HEK293 (cell line): Measurements from ENCODE around the gene TGIF1.

Experiments
- CTCF ChIA-PET: fragments of 350-600 bp; formaldehyde crosslinking; extraction: SDS; loops from one replicate; lab custom pipeline; 2021; ENCODE audit warnings: antibody characterized with exemption; lab: Yijun Ruan, JAX
- POLR2A ChIA-PET: fragments of 300-600 bp; formaldehyde crosslinking; extraction: SDS; loops from one replicate; lab custom pipeline; 2020; ENCODE audit warnings: antibody characterized with exemption, inconsistent platforms; lab: Yijun Ruan, JAX
- H3K27ac ChIP-seq: fragments of 200-500 bp; sonication (Bioruptor generic); 2 replicates; pipeline ENCODE4 v1.5.1; 2014; ENCODE audit warnings: low read depth, low read length, control low read depth, inconsistent platforms; ENCODE audit errors: extremely low read depth
- H3K36me3 ChIP-seq, 2 experiments: fragments of 200-500 bp in 1 of 2; sonication (Bioruptor generic) in 1 of 2; 1 replicate in 1 of 2; 2 replicates in 1 of 2; pipeline ENCODE4 v1.5.1; 2014 to 2017; ENCODE audit warnings: inconsistent platforms in 2 of 2, low read length in 2 of 2; ENCODE audit not compliant: control insufficient read depth in 2 of 2, insufficient read depth in 1 of 2
- H3K4me1 ChIP-seq: fragments of 200-500 bp; sonication (Bioruptor generic); 2 replicates; pipeline ENCODE4 v1.5.1; 2014; ENCODE audit warnings: mild to moderate bottlenecking, low read length, inconsistent platforms; ENCODE audit not compliant: control insufficient read depth, insufficient read depth
- H3K4me3 ChIP-seq: 2 replicates; pipeline ENCODE4 v1.5.1; 2011; ENCODE audit warnings: low read depth, mild to moderate bottlenecking, control low read depth, low read length, moderate library complexity
- H3K9me3 ChIP-seq: fragments of 200-500 bp; sonication (Bioruptor generic); 2 replicates; pipeline ENCODE4 v1.5.1; 2014; ENCODE audit warnings: low read depth, low read length, inconsistent platforms; ENCODE audit not compliant: control insufficient read depth, insufficient read depth
- BCL11B ChIP-seq: fragments of 450-650 bp; formaldehyde crosslinking; IDR thresholded peaks from 2 replicates; pipeline ENCODE4 v1.5.1; 2016; ENCODE audit warnings: low read depth, missing biosample characterization, missing genetic modification characterization
- KLF8 ChIP-seq: fragments of 450-650 bp; formaldehyde crosslinking; IDR thresholded peaks from 2 replicates; pipeline ENCODE4 v1.5.1; 2016; ENCODE audit warnings: missing biosample characterization, missing genetic modification characterization
- MEIS1 ChIP-seq: sonication (generic); formaldehyde crosslinking; IDR thresholded peaks from 2 replicates; pipeline ENCODE4 v1.8.1; 2022; ENCODE audit warnings: missing genetic modification reagents, mild to moderate bottlenecking, borderline replicate concordance
- MYNN ChIP-seq: fragments of 450-650 bp; formaldehyde crosslinking; IDR thresholded peaks from 2 replicates; pipeline ENCODE4 v1.5.1; 2016; ENCODE audit warnings: missing biosample characterization, missing genetic modification characterization, borderline replicate concordance
- OVOL3 ChIP-seq: fragments of 450-650 bp; formaldehyde crosslinking; IDR thresholded peaks from 2 replicates; pipeline ENCODE4 v1.5.1; 2016; ENCODE audit warnings: missing biosample characterization, missing genetic modification characterization
- SALL2 ChIP-seq: fragments of 450-650 bp; formaldehyde crosslinking; IDR thresholded peaks from 2 replicates; pipeline ENCODE4 v1.5.0; 2017; ENCODE audit warnings: missing biosample characterization, mild to moderate bottlenecking, missing genetic modification characterization, borderline replicate concordance
- ZBTB21 ChIP-seq: fragments of 450-650 bp; formaldehyde crosslinking; IDR thresholded peaks from 2 replicates; pipeline ENCODE4 v1.5.1; 2017; ENCODE audit warnings: missing biosample characterization, missing genetic modification characterization
- ZBTB7A ChIP-seq: fragments of 450-650 bp; formaldehyde crosslinking; IDR thresholded peaks from 2 replicates; pipeline ENCODE4 v1.5.1; 2016; ENCODE audit warnings: low read depth, missing biosample characterization, missing genetic modification characterization
- ZFP37 ChIP-seq: fragments of 450-650 bp; formaldehyde crosslinking; IDR thresholded peaks from 2 replicates; pipeline ENCODE4 v1.5.1; 2016; ENCODE audit warnings: missing biosample characterization, missing genetic modification characterization
- ZFP69B ChIP-seq: fragments of 450-650 bp; formaldehyde crosslinking; IDR thresholded peaks from 2 replicates; pipeline ENCODE4 v1.5.1; 2016; ENCODE audit warnings: missing biosample characterization, missing genetic modification characterization
- ZNF112 ChIP-seq: fragments of 450-650 bp; formaldehyde crosslinking; IDR thresholded peaks from 2 replicates; pipeline ENCODE4 v1.5.0; 2017; ENCODE audit warnings: missing biosample characterization, missing genetic modification characterization
- ZNF114 ChIP-seq: fragments of 450-650 bp; formaldehyde crosslinking; IDR thresholded peaks from 2 replicates; pipeline ENCODE4 v1.5.0; 2017; ENCODE audit warnings: missing biosample characterization, missing genetic modification characterization
- ZNF138 ChIP-seq: fragments of 450-650 bp; formaldehyde crosslinking; IDR thresholded peaks from 2 replicates; pipeline ENCODE4 v1.5.1; 2016; ENCODE audit warnings: missing biosample characterization, missing genetic modification characterization, borderline replicate concordance
- ZNF140 ChIP-seq: fragments of 450-650 bp; formaldehyde crosslinking; IDR thresholded peaks from 2 replicates; pipeline ENCODE4 v1.5.1; 2016; ENCODE audit warnings: missing biosample characterization, missing genetic modification characterization
- ZNF155 ChIP-seq: fragments of 450-650 bp; formaldehyde crosslinking; IDR thresholded peaks from 2 replicates; pipeline ENCODE4 v1.5.1; 2016; ENCODE audit warnings: missing biosample characterization, missing genetic modification characterization
- ZNF184 ChIP-seq: fragments of 450-650 bp; IDR thresholded peaks from 2 replicates; pipeline ENCODE4 v1.5.1; 2018; ENCODE audit warnings: missing biosample characterization, mild to moderate bottlenecking, missing genetic modification characterization
- ZNF211 ChIP-seq: fragments of 450-650 bp; formaldehyde crosslinking; IDR thresholded peaks from 2 replicates; pipeline ENCODE4 v1.5.1; 2016; ENCODE audit warnings: low read depth, missing biosample characterization, missing genetic modification characterization
- ZNF302 ChIP-seq: fragments of 450-650 bp; formaldehyde crosslinking; IDR thresholded peaks from 2 replicates; pipeline ENCODE4 v1.5.1; 2016; ENCODE audit warnings: missing biosample characterization, missing genetic modification characterization, low read depth
- ZNF37A ChIP-seq: fragments of 450-650 bp; IDR thresholded peaks from 2 replicates; pipeline ENCODE4 v1.5.1; 2018; ENCODE audit warnings: missing biosample characterization, missing genetic modification characterization
- ZNF394 ChIP-seq: fragments of 450-650 bp; formaldehyde crosslinking; IDR thresholded peaks from 2 replicates; pipeline ENCODE4 v1.5.1; 2016; ENCODE audit warnings: missing biosample characterization, missing genetic modification characterization, mild to moderate bottlenecking, moderate library complexity, borderline replicate concordance
- ZNF48 ChIP-seq: fragments of 450-650 bp; formaldehyde crosslinking; IDR thresholded peaks from 2 replicates; pipeline ENCODE4 v1.5.1; 2016; ENCODE audit warnings: missing biosample characterization, missing genetic modification characterization
- ZNF549 ChIP-seq: fragments of 450-650 bp; IDR thresholded peaks from 2 replicates; pipeline ENCODE4 v1.5.1; 2018; ENCODE audit warnings: missing biosample characterization, missing genetic modification characterization, mild to moderate bottlenecking, inconsistent platforms, moderate library complexity
- ZNF585B ChIP-seq: fragments of 450-650 bp; formaldehyde crosslinking; IDR thresholded peaks from 2 replicates; pipeline ENCODE4 v1.5.1; 2016; ENCODE audit warnings: missing biosample characterization, missing genetic modification characterization
- ZNF624 ChIP-seq: fragments of 450-650 bp; formaldehyde crosslinking; IDR thresholded peaks from 2 replicates; pipeline ENCODE4 v1.5.1; 2017; ENCODE audit warnings: missing biosample characterization, missing genetic modification characterization
- ZNF76 ChIP-seq: fragments of 450-650 bp; formaldehyde crosslinking; IDR thresholded peaks from 2 replicates; pipeline ENCODE4; 2016; ENCODE audit warnings: low read depth, missing biosample characterization, missing genetic modification characterization, borderline replicate concordance
- ZNF785 ChIP-seq: fragments of 450-650 bp; formaldehyde crosslinking; IDR thresholded peaks from 2 replicates; pipeline ENCODE4 v1.5.1; 2016; ENCODE audit warnings: missing biosample characterization, missing genetic modification characterization
- ZNF792 ChIP-seq: fragments of 450-650 bp; formaldehyde crosslinking; IDR thresholded peaks from 2 replicates; pipeline ENCODE4 v1.5.1; 2016; ENCODE audit warnings: missing biosample characterization, missing genetic modification characterization
- TF ChIP-seq, protein P1 (sequence below): fragments of 450-650 bp; formaldehyde crosslinking; conservative IDR thresholded peaks from 2 replicates; pipeline ENCODE4 v1.5.1; 2016; ENCODE audit warnings: low read depth, missing biosample characterization, missing genetic modification characterization
- TF ChIP-seq, protein P2 (sequence below): fragments of 450-650 bp; formaldehyde crosslinking; IDR thresholded peaks from 2 replicates; pipeline ENCODE4 v1.5.1; 2016; ENCODE audit warnings: missing biosample characterization, missing genetic modification characterization, borderline replicate concordance

Gene TGIF1

GRCh38 chr18:3451183-3451988, 1.4 kb downstream of the TGIF1 start:
- Histone ChIP-seq H3K4me1 (peaks cover 14% of the 10 kb centered on the region), H3K4me3 (peak overlapping the region; percentile 56), H3K9me3 (no peaks in the 10 kb centered on the region), H3K36me3 (peaks cover 2 to 5% of the 10 kb centered on the region in 2 experiments; a peak in 2 of 3 replicates), H3K27ac (peak overlapping the region; percentile 98)
- POLR2A ChIA-PET: interaction anchor here (0.6 to 2.8 kb wide), 10 partner anchors 11 to 443 kb away, joined by 3 to 11 read pairs (median 4); no protein-coding TSS in a partner anchor
- CTCF ChIA-PET: interaction anchor here (0.6 to 5.2 kb wide), 9 partner anchors 9 to 219 kb away, joined by 3 to 54 read pairs (median 3); no protein-coding TSS in a partner anchor
- TF ChIP-seq ZNF792 (tag by site-specific recombination): no peak
- no peak for TF ChIP-seq ZBTB7A (tag by site-specific recombination)
- no peak for TF ChIP-seq ZNF140 (tag by site-specific recombination)
- no peak for TF ChIP-seq ZFP37 (tag by site-specific recombination)
- no peak for TF ChIP-seq ZNF76 (tag by site-specific recombination)
- no peak for TF ChIP-seq ZNF549 (tag by site-specific recombination)
- TF ChIP-seq ZNF785 (tag by site-specific recombination): no peak
- TF ChIP-seq ZBTB21: no peak
- no peak for TF ChIP-seq ZNF138 (tag by site-specific recombination)
- no peak for TF ChIP-seq ZNF37A (tag by site-specific recombination)
- no peak for TF ChIP-seq KLF8 (tag by site-specific recombination)
- no peak for TF ChIP-seq ZNF112
- no peak for TF ChIP-seq ZFP69B (tag by site-specific recombination)
- peak; percentile 24; the same call in 1 of the 2 replicates for TF ChIP-seq BCL11B
- TF ChIP-seq ZNF302 (tag by site-specific recombination): no peak
- TF ChIP-seq ZNF155 (tag by site-specific recombination): no peak
- no peak; the same call in 1 of the 2 replicates for TF ChIP-seq ZNF394 (tag by site-specific recombination)
- TF ChIP-seq ZNF211 (tag by site-specific recombination): no peak
- TF ChIP-seq ZNF585B (tag by site-specific recombination): no peak
- TF ChIP-seq OVOL3 (tag by site-specific recombination): no peak
- TF ChIP-seq, protein P1, sequence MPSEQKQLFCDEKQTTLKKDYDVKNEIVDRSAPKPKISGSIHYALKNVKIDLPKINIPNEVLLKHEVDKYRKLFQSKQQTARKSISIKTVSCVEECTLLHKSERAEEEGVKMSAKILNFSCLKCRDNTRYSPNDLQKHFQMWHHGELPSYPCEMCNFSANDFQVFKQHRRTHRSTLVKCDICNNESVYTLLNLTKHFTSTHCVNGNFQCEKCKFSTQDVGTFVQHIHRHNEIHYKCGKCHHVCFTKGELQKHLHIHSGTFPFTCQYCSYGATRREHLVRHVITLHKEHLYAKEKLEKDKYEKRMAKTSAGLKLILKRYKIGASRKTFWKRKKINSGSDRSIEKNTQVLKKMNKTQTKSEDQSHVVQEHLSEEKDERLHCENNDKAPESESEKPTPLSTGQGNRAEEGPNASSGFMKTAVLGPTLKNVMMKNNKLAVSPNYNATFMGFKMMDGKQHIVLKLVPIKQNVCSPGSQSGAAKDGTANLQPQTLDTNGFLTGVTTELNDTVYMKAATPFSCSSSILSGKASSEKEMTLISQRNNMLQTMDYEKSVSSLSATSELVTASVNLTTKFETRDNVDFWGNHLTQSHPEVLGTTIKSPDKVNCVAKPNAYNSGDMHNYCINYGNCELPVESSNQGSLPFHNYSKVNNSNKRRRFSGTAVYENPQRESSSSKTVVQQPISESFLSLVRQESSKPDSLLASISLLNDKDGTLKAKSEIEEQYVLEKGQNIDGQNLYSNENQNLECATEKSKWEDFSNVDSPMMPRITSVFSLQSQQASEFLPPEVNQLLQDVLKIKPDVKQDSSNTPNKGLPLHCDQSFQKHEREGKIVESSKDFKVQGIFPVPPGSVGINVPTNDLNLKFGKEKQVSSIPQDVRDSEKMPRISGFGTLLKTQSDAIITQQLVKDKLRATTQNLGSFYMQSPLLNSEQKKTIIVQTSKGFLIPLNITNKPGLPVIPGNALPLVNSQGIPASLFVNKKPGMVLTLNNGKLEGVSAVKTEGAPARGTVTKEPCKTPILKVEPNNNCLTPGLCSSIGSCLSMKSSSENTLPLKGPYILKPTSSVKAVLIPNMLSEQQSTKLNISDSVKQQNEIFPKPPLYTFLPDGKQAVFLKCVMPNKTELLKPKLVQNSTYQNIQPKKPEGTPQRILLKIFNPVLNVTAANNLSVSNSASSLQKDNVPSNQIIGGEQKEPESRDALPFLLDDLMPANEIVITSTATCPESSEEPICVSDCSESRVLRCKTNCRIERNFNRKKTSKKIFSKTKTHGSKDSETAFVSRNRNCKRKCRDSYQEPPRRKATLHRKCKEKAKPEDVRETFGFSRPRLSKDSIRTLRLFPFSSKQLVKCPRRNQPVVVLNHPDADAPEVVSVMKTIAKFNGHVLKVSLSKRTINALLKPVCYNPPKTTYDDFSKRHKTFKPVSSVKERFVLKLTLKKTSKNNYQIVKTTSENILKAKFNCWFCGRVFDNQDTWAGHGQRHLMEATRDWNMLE (tag by site-specific recombination): no peak
- no peak for TF ChIP-seq ZNF624
- TF ChIP-seq, protein P2, sequence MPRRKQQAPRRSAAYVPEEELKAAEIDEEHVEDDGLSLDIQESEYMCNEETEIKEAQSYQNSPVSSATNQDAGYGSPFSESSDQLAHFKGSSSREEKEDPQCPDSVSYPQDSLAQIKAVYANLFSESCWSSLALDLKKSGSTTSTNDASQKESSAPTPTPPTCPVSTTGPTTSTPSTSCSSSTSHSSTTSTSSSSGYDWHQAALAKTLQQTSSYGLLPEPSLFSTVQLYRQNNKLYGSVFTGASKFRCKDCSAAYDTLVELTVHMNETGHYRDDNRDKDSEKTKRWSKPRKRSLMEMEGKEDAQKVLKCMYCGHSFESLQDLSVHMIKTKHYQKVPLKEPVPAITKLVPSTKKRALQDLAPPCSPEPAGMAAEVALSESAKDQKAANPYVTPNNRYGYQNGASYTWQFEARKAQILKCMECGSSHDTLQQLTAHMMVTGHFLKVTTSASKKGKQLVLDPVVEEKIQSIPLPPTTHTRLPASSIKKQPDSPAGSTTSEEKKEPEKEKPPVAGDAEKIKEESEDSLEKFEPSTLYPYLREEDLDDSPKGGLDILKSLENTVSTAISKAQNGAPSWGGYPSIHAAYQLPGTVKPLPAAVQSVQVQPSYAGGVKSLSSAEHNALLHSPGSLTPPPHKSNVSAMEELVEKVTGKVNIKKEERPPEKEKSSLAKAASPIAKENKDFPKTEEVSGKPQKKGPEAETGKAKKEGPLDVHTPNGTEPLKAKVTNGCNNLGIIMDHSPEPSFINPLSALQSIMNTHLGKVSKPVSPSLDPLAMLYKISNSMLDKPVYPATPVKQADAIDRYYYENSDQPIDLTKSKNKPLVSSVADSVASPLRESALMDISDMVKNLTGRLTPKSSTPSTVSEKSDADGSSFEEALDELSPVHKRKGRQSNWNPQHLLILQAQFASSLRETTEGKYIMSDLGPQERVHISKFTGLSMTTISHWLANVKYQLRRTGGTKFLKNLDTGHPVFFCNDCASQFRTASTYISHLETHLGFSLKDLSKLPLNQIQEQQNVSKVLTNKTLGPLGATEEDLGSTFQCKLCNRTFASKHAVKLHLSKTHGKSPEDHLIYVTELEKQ (tag by site-specific recombination): peak; percentile 45; the same call in 1 of the 2 replicates
- TF ChIP-seq MYNN (tag by site-specific recombination): no peak
- no peak for TF ChIP-seq MEIS1 (CRISPR knock-in tag)
- TF ChIP-seq ZNF48 (tag by site-specific recombination): no peak
- TF ChIP-seq ZNF184 (tag by site-specific recombination): no peak
- no peak for TF ChIP-seq SALL2 (tag by site-specific recombination)
- TF ChIP-seq ZNF114 (tag by site-specific recombination): no peak
